ENCODE data around the gene SWAP70. TPM values are rescaled to one million over a fixed set of nuclear protein-coding genes. Genes with fewer than 3 reads are reported as not detected.

The SWAP70 gene
- total and polyA plus RNA-seq, 10 of the 15 experiments (the other 5 are each of a cell fraction or from before 2014, with no cell fraction given): 20.6 to 62.4 (median 41.7) TPM

GRCh38 chr11:9745411-9746211 lies 81.7 kb downstream of the SWAP70 start (continued):
- TF ChIP-seq SUPT20H (IDR thresholded peaks at IDR 0.05; ENCODE audit: borderline replicate concordance, control insufficient read depth, low read depth, low read length) (no peak), MTA2 (IDR thresholded peaks at IDR 0.05; ENCODE audit: low read depth) (peak; percentile 99), HSF1 (IDR thresholded peaks at IDR 0.05; ENCODE audit: low read depth, low read length) (no peak), ELK1 (IDR thresholded peaks at IDR 0.05; ENCODE audit: low read depth, low read length) (no peak), SIX5 (IDR thresholded peaks at IDR 0.05; ENCODE audit: low read depth, low read length, severe bottlenecking) (no peak), SUZ12 (IDR thresholded peaks at IDR 0.05; ENCODE audit: unreplicated experiment) (no peak), ATF2 (IDR thresholded peaks at IDR 0.05; ENCODE audit: low read length) (peak; percentile 80), SMAD1 (IDR thresholded peaks at IDR 0.05; ENCODE audit: low read depth, partially characterized antibody) (no peak), SMAD5 (IDR thresholded peaks at IDR 0.05; ENCODE audit: low read depth) (no peak), MTA3 (IDR thresholded peaks at IDR 0.05; ENCODE audit: borderline replicate concordance, low read length) (0 out of 2 replicates have a peak, but pooled peaks have one; percentile 30), STAT3 (IDR thresholded peaks at IDR 0.05; ENCODE audit: low read depth, low read length) (no peak), JUNB (IDR thresholded peaks at IDR 0.05) (peak; percentile 65), RBBP5 (conservative IDR thresholded peaks at IDR 0.05) (no peak), BCL3 (IDR thresholded peaks at IDR 0.05; ENCODE audit: borderline replicate concordance, insufficient read depth, low read depth, low read length, poor library complexity, severe bottlenecking) (no peak), RUNX3 (IDR thresholded peaks at IDR 0.05; ENCODE audit: low read length) (peak; percentile 96), ATF7 (IDR thresholded peaks at IDR 0.05; ENCODE audit: low read depth) (peak; percentile 85), TCF3 (IDR thresholded peaks at IDR 0.05; ENCODE audit: borderline replicate concordance, insufficient read depth, low read depth, low read length) (no peak), POLR2AphosphoS2 (IDR thresholded peaks at IDR 0.05; ENCODE audit: low read depth, low read length) (no peak), ZBTB40 (IDR thresholded peaks at IDR 0.05; ENCODE audit: borderline replicate concordance) (no peak), RCOR1 (conservative IDR thresholded peaks at IDR 0.05; ENCODE audit: low read depth, low read length) (0 out of 2 replicates have a peak, but pooled peaks have one; percentile 36), CBFB (IDR thresholded peaks at IDR 0.05; ENCODE audit: low read depth) (peak; percentile 83)

Measured in GM12878 (cell line).